Sigmoid colon (tissue), 3 donors: ENCODE results near the gene ARPP21.

Source experiments
- CTCF ChIP-seq, 4 experiments: fragments of 450-650 bp in 3 of 4; fragments of 200-600 bp in 1 of 4; IDR thresholded peaks; one replicate each; pipeline ENCODE4 v1.5.1; 2016 to 2019; ENCODE audit warnings: antibody characterized with exemption in 4 of 4, mild to moderate bottlenecking in 3 of 4, moderate library complexity in 2 of 4
- POLR2A ChIP-seq, 2 donors: fragments of 450-650 bp; IDR thresholded peaks; one replicate each; pipeline ENCODE4 v1.6.1; 2016; ENCODE audit warnings: antibody characterized with exemption in 2 of 2, mild to moderate bottlenecking in 2 of 2, moderate library complexity in 2 of 2

- TF ChIP-seq POLR2A (IDR thresholded peaks at IDR 0.05) (no peak), CTCF (IDR thresholded peaks at IDR 0.05) (no peak)
Observed at GRCh38 chr3:35685153-35685552, 45.8 kb downstream of the ARPP21 start.
